GM12878 (cell line): ENCODE results near the gene PPT1. TPM values are rescaled to one million over a fixed set of nuclear protein-coding genes. Genes with fewer than 3 reads are reported as not detected.

ENCODE experiments used
- DPF2 ChIP-seq: fragments of 450-650 bp; IDR thresholded peaks from 2 replicates; pipeline ENCODE4 v1.6.1; 2017; ENCODE audit warnings: mild to moderate bottlenecking
- ESRRA ChIP-seq: IDR thresholded peaks from 2 replicates; pipeline ENCODE4 v1.6.1; 2012; ENCODE audit warnings: mild to moderate bottlenecking, low read length, improper control_type of control experiment
- HCFC1 ChIP-seq: fragments of 150-350 bp; IDR thresholded peaks from 2 replicates; pipeline ENCODE4 v1.6.1; 2014; ENCODE audit warnings: low read length
- IRF4 ChIP-seq: IDR thresholded peaks from 2 replicates; pipeline ENCODE4 v1.6.1; 2011; ENCODE audit warnings: low read depth, low read length
- KLF5 ChIP-seq: fragments of 450-650 bp; IDR thresholded peaks from 2 replicates; pipeline ENCODE4 v1.6.1; 2014; ENCODE audit warnings: mild to moderate bottlenecking; ENCODE audit not compliant: partially characterized antibody
- MYB ChIP-seq: fragments of 150-350 bp; IDR thresholded peaks from 2 replicates; pipeline ENCODE4 v1.6.1; 2014; ENCODE audit warnings: mild to moderate bottlenecking, low read depth, low read length, borderline replicate concordance
- NR2F1 ChIP-seq: fragments of 450-650 bp; conservative IDR thresholded peaks from 2 replicates; pipeline ENCODE4 v1.6.1; 2017; ENCODE audit warnings: mild to moderate bottlenecking
- POLR2A ChIP-seq: IDR thresholded peaks from 2 replicates; pipeline ENCODE4 v1.6.1; 2011; ENCODE audit warnings: low read depth, mild to moderate bottlenecking, low read length
- POLR2AphosphoS5 ChIP-seq: IDR thresholded peaks from 2 replicates; pipeline ENCODE4 v1.6.1; 2011; ENCODE audit warnings: mild to moderate bottlenecking, low read length, inconsistent platforms
- RCOR1 ChIP-seq: conservative IDR thresholded peaks from 2 replicates; pipeline ENCODE4 v1.6.1; 2012; ENCODE audit warnings: low read depth, low read length, improper control_type of control experiment
- SMAD5 ChIP-seq: IDR thresholded peaks from 2 replicates; pipeline ENCODE4 v1.6.1; 2016; ENCODE audit warnings: antibody characterized with exemption, low read depth
- polyA plus RNA-seq, 11 experiments: library from polyadenylated mRNA; depleted of rRNA in 4 of 11; unstranded in 6 of 11; stranded (reverse) in 5 of 11; fragments of >200 nt; fragmentation: Nextera tagmentation in 4 of 11; fragmentation: Illumina TruSeq in 1 of 11; extraction: Ambion mirVana in 4 of 11; extraction: Trizol in 1 of 11; gene quantifications; 1 replicate in 1 of 11; 2 replicates in 10 of 11; pipeline versions ENCODE4 v1.2.1 to v1.2.3, GENCODE V29; 2011 to 2016; ENCODE audit warnings: inconsistent platforms in 2 of 11, missing spikeins in 2 of 11, low read depth in 1 of 11
- total RNA-seq, 4 experiments: library from RNA; depleted of rRNA in 3 of 4; stranded (reverse); fragments of >200 nt in 3 of 4; fragmentation: Illumina TruSeq in 1 of 4; extraction: Trizol in 1 of 4; gene quantifications; 2 replicates each; pipeline versions ENCODE4 v1.2.1 to v1.2.3, GENCODE V29; 2013 to 2021
- TF ChIP-seq, protein P1 (sequence below): fragments of 450-650 bp; IDR thresholded peaks from 2 replicates; pipeline ENCODE4 v1.6.1; 2017; ENCODE audit warnings: antibody characterized with exemption, mild to moderate bottlenecking, moderate library complexity
- TF ChIP-seq, protein P2 (sequence below): fragments of 450-650 bp; IDR thresholded peaks from 2 replicates; pipeline ENCODE4 v1.6.1; 2016; ENCODE audit warnings: mild to moderate bottlenecking
- TF ChIP-seq, protein P3 (sequence below): fragments of 450-650 bp; IDR thresholded peaks from 2 replicates; pipeline ENCODE4 v1.6.1; 2017; ENCODE audit warnings: mild to moderate bottlenecking, low read depth, inconsistent platforms; ENCODE audit not compliant: poor library complexity, severe bottlenecking
- TF ChIP-seq, protein P4 (sequence below): fragments of 450-650 bp; IDR thresholded peaks from 2 replicates; pipeline ENCODE4 v1.6.1; 2017; ENCODE audit warnings: mild to moderate bottlenecking, moderate library complexity
- TF ChIP-seq, protein P5 (sequence below): IDR thresholded peaks from 2 replicates; pipeline ENCODE4 v1.6.1; 2011; ENCODE audit warnings: borderline replicate concordance, low read depth, mild to moderate bottlenecking, moderate library complexity, low read length; ENCODE audit not compliant: insufficient read depth, poor library complexity, severe bottlenecking
- TF ChIP-seq, protein P6 (sequence below): IDR thresholded peaks from 2 replicates; pipeline ENCODE4 v1.6.1; 2012; ENCODE audit warnings: low read depth, low read length, improper control_type of control experiment

The PPT1 gene
- total and polyA plus RNA-seq, 10 of the 15 experiments (the other 5 are each of a cell fraction or from before 2014, with no cell fraction given) = 50.4 to 147 (median 103) TPM

DNA sequence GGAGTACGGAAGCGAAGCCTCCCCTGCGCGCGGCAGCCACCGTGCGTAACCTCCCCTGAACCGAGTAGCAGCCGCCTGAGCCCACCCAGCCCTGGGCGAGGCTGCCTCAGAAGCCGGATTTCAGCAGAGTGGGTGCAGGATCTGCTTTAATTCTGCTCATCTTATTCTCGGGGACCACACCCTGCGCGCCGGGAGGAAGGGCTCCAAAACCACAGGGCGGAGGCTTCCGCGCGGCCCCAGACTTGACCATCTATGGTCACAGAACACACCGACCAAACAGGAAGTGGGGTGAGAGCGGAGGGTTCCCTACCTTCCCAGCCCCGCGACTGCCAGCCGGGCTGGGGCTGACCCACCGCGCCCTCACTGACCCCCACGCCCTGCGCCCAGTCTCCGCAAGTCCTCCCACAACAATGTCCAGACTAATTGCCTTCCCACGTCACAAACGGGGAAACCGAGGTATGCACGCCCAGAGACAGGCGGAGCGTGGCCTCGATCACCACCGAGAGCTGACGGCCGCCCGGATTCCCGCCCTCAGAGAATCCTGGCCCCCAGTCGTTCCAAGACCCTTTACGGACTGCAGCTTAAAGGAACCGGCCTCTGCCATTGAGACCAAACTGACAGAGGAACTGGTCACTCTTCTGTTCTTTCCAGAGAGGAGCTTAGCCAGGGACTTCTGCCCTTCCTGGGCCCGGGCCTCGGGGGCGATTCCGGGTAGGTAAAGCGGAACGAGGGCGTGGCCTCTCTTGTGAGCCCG lies 57.1 kb downstream of the PPT1 start (continued):
- TF ChIP-seq, protein P1, sequence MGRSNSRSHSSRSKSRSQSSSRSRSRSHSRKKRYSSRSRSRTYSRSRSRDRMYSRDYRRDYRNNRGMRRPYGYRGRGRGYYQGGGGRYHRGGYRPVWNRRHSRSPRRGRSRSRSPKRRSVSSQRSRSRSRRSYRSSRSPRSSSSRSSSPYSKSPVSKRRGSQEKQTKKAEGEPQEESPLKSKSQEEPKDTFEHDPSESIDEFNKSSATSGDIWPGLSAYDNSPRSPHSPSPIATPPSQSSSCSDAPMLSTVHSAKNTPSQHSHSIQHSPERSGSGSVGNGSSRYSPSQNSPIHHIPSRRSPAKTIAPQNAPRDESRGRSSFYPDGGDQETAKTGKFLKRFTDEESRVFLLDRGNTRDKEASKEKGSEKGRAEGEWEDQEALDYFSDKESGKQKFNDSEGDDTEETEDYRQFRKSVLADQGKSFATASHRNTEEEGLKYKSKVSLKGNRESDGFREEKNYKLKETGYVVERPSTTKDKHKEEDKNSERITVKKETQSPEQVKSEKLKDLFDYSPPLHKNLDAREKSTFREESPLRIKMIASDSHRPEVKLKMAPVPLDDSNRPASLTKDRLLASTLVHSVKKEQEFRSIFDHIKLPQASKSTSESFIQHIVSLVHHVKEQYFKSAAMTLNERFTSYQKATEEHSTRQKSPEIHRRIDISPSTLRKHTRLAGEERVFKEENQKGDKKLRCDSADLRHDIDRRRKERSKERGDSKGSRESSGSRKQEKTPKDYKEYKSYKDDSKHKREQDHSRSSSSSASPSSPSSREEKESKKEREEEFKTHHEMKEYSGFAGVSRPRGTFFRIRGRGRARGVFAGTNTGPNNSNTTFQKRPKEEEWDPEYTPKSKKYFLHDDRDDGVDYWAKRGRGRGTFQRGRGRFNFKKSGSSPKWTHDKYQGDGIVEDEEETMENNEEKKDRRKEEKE = no peak
- TF ChIP-seq HCFC1 = no peak
- TF ChIP-seq, protein P2, sequence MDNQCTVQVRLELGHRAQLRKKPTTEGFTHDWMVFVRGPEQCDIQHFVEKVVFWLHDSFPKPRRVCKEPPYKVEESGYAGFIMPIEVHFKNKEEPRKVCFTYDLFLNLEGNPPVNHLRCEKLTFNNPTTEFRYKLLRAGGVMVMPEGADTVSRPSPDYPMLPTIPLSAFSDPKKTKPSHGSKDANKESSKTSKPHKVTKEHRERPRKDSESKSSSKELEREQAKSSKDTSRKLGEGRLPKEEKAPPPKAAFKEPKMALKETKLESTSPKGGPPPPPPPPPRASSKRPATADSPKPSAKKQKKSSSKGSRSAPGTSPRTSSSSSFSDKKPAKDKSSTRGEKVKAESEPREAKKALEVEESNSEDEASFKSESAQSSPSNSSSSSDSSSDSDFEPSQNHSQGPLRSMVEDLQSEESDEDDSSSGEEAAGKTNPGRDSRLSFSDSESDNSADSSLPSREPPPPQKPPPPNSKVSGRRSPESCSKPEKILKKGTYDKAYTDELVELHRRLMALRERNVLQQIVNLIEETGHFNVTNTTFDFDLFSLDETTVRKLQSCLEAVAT = peak; percentile 89
- TF ChIP-seq POLR2A = peak; percentile 96
- TF ChIP-seq ESRRA = no peak
- TF ChIP-seq, protein P3, sequence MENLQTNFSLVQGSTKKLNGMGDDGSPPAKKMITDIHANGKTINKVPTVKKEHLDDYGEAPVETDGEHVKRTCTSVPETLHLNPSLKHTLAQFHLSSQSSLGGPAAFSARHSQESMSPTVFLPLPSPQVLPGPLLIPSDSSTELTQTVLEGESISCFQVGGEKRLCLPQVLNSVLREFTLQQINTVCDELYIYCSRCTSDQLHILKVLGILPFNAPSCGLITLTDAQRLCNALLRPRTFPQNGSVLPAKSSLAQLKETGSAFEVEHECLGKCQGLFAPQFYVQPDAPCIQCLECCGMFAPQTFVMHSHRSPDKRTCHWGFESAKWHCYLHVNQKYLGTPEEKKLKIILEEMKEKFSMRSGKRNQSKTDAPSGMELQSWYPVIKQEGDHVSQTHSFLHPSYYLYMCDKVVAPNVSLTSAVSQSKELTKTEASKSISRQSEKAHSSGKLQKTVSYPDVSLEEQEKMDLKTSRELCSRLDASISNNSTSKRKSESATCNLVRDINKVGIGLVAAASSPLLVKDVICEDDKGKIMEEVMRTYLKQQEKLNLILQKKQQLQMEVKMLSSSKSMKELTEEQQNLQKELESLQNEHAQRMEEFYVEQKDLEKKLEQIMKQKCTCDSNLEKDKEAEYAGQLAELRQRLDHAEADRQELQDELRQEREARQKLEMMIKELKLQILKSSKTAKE = peak; percentile 47
- peak; percentile 88; the same call in 1 of the 2 replicates for TF ChIP-seq RCOR1
- peak; percentile 40; the same call in 1 of the 2 replicates for TF ChIP-seq IRF4
- TF ChIP-seq, protein P4, sequence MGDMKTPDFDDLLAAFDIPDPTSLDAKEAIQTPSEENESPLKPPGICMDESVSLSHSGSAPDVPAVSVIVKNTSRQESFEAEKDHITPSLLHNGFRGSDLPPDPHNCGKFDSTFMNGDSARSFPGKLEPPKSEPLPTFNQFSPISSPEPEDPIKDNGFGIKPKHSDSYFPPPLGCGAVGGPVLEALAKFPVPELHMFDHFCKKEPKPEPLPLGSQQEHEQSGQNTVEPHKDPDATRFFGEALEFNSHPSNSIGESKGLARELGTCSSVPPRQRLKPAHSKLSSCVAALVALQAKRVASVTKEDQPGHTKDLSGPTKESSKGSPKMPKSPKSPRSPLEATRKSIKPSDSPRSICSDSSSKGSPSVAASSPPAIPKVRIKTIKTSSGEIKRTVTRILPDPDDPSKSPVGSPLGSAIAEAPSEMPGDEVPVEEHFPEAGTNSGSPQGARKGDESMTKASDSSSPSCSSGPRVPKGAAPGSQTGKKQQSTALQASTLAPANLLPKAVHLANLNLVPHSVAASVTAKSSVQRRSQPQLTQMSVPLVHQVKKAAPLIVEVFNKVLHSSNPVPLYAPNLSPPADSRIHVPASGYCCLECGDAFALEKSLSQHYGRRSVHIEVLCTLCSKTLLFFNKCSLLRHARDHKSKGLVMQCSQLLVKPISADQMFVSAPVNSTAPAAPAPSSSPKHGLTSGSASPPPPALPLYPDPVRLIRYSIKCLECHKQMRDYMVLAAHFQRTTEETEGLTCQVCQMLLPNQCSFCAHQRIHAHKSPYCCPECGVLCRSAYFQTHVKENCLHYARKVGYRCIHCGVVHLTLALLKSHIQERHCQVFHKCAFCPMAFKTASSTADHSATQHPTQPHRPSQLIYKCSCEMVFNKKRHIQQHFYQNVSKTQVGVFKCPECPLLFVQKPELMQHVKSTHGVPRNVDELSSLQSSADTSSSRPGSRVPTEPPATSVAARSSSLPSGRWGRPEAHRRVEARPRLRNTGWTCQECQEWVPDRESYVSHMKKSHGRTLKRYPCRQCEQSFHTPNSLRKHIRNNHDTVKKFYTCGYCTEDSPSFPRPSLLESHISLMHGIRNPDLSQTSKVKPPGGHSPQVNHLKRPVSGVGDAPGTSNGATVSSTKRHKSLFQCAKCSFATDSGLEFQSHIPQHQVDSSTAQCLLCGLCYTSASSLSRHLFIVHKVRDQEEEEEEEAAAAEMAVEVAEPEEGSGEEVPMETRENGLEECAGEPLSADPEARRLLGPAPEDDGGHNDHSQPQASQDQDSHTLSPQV = no peak
- TF ChIP-seq POLR2AphosphoS5 = peak; percentile 95
- TF ChIP-seq, protein P5, sequence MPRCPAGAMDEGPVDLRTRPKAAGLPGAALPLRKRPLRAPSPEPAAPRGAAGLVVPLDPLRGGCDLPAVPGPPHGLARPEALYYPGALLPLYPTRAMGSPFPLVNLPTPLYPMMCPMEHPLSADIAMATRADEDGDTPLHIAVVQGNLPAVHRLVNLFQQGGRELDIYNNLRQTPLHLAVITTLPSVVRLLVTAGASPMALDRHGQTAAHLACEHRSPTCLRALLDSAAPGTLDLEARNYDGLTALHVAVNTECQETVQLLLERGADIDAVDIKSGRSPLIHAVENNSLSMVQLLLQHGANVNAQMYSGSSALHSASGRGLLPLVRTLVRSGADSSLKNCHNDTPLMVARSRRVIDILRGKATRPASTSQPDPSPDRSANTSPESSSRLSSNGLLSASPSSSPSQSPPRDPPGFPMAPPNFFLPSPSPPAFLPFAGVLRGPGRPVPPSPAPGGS = peak; percentile 8
- peak; percentile 93 for TF ChIP-seq NR2F1
- TF ChIP-seq, protein P6, sequence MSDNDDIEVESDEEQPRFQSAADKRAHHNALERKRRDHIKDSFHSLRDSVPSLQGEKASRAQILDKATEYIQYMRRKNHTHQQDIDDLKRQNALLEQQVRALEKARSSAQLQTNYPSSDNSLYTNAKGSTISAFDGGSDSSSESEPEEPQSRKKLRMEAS = peak; percentile 9; the same call in 1 of the 2 replicates
- peak; percentile 86 for TF ChIP-seq SMAD5
- 0 out of 2 replicates have a peak, but pooled peaks have one; percentile 1 for TF ChIP-seq MYB
- peak; percentile 64 for TF ChIP-seq KLF5
- peak; percentile 62 for TF ChIP-seq DPF2
